HG03460 (cell line): ENCODE data around the gene ELOVL7.
"Not testable (repeated sequence)": the region's sequence is repeated elsewhere in the genome, so short reads cannot be mapped to it uniquely, and the experiment has no call there.

Source experiments
- ATAC-seq: cut with Tn5 transposase; IDR thresholded peaks from one replicate; pipeline ENCODE4 v1.9.1; 2021; ENCODE audit not compliant: unreplicated experiment

Gene ELOVL7

GRCh38 chr5:60833520-60833919 lies 10.5 kb downstream of the ELOVL7 start:
- no peak for ATAC-seq

GRCh38 chr5:60830581-60831127 lies 13.4 kb downstream of the ELOVL7 start:
- ATAC-seq: no peak

- ATAC-seq: no peak
Observed at GRCh38 chr5:60829490-60830266, 14.4 kb downstream of the ELOVL7 start.

GRCh38 chr5:60827201-60827600 lies 16.9 kb downstream of the ELOVL7 start:
- ATAC-seq: no peak

GRCh38 chr5:60826653-60827052 lies 17.4 kb downstream of the ELOVL7 start:
- ATAC-seq: peak; percentile 74

- ATAC-seq: no peak
Observed at GRCh38 chr5:60823574-60823973, 20.5 kb downstream of the ELOVL7 start.

- no peak for ATAC-seq
Observed at GRCh38 chr5:60822285-60822556, 21.8 kb downstream of the ELOVL7 start.

GRCh38 chr5:60821488-60822284 lies 22.4 kb downstream of the ELOVL7 start:
- ATAC-seq: no peak

GRCh38 chr5:60820593-60821487 lies 23.2 kb downstream of the ELOVL7 start:
- no peak for ATAC-seq

- ATAC-seq: not testable (repeated sequence)
Observed at GRCh38 chr5:60816138-60816537, 27.9 kb downstream of the ELOVL7 start.

- no peak for ATAC-seq
Observed at GRCh38 chr5:60814498-60814897, 29.6 kb downstream of the ELOVL7 start.

GRCh38 chr5:60812426-60812825 lies 31.6 kb downstream of the ELOVL7 start:
- no peak for ATAC-seq

GRCh38 chr5:60811105-60811504 lies 33.0 kb downstream of the ELOVL7 start:
- peak; percentile 56 for ATAC-seq

GRCh38 chr5:60810438-60811085 lies 33.5 kb downstream of the ELOVL7 start:
- peak; percentile 97 for ATAC-seq

GRCh38 chr5:60809891-60810425 lies 34.1 kb downstream of the ELOVL7 start:
- ATAC-seq: no peak

GRCh38 chr5:60806591-60807243 lies 37.4 kb downstream of the ELOVL7 start:
- ATAC-seq: no peak

GRCh38 chr5:60805463-60805862 lies 38.6 kb downstream of the ELOVL7 start:
- ATAC-seq: no peak

- no peak for ATAC-seq
Observed at GRCh38 chr5:60803712-60804111, 40.4 kb downstream of the ELOVL7 start.

- no peak for ATAC-seq
Observed at GRCh38 chr5:60802986-60803385, 41.1 kb downstream of the ELOVL7 start.

- no peak for ATAC-seq
Observed at GRCh38 chr5:60802226-60802625, 41.8 kb downstream of the ELOVL7 start.
